ENCODE measurements around the gene STYXL1.

Gene STYXL1

GRCh38 chr7:75985518-75986146, 62.2 kb downstream of the STYXL1 start:
- peaks cover 8% of the 10 kb centered on the region for H3K36me3 Mint-ChIP-seq (ENCODE audit: low read depth)
- peaks cover 6% of the 10 kb centered on the region for H3K4me1 Mint-ChIP-seq (ENCODE audit: low read depth)
- no peak overlapping the region for H3K27ac Mint-ChIP-seq
- no peak overlapping the region for H3K4me3 Mint-ChIP-seq
- H3K9me3 Mint-ChIP-seq = no peaks in the 10 kb centered on the region
- no peaks in the 10 kb centered on the region for H3K27me3 Mint-ChIP-seq

- Mint-ChIP-seq H3K4me1 (ENCODE audit: low read depth) (peaks cover 6% of the 10 kb centered on the region), H3K4me3 (no peak overlapping the region), H3K27ac (no peak overlapping the region), H3K27me3 (no peaks in the 10 kb centered on the region), H3K9me3 (no peaks in the 10 kb centered on the region), H3K36me3 (ENCODE audit: low read depth) (peaks cover 11% of the 10 kb centered on the region)
Measured at GRCh38 chr7:75985009-75985517, 62.7 kb downstream of the STYXL1 start.

- no peaks in the 10 kb centered on the region for H3K9me3 Mint-ChIP-seq
- H3K4me3 Mint-ChIP-seq = no peak overlapping the region
- no peak overlapping the region for H3K27ac Mint-ChIP-seq
- peaks cover under 1% of the 10 kb centered on the region for H3K4me1 Mint-ChIP-seq (ENCODE audit: low read depth)
- no peaks in the 10 kb centered on the region for H3K27me3 Mint-ChIP-seq
- peaks cover 12% of the 10 kb centered on the region for H3K36me3 Mint-ChIP-seq (ENCODE audit: low read depth)
Measured at GRCh38 chr7:75984130-75985008, 63.4 kb downstream of the STYXL1 start.

GRCh38 chr7:75983471-75984129, 64.2 kb downstream of the STYXL1 start:
- no peak overlapping the region for H3K27ac Mint-ChIP-seq
- H3K27me3 Mint-ChIP-seq = no peaks in the 10 kb centered on the region
- H3K36me3 Mint-ChIP-seq (ENCODE audit: low read depth) = peaks cover 12% of the 10 kb centered on the region
- H3K9me3 Mint-ChIP-seq = no peaks in the 10 kb centered on the region
- H3K4me3 Mint-ChIP-seq = no peak overlapping the region
- no peaks in the 10 kb centered on the region for H3K4me1 Mint-ChIP-seq (ENCODE audit: low read depth)

- H3K9me3 Mint-ChIP-seq = no peaks in the 10 kb centered on the region
- no peaks in the 10 kb centered on the region for H3K27me3 Mint-ChIP-seq
- H3K4me1 Mint-ChIP-seq (ENCODE audit: low read depth) = no peaks in the 10 kb centered on the region
- H3K36me3 Mint-ChIP-seq (ENCODE audit: low read depth) = peaks cover 12% of the 10 kb centered on the region
- no peak overlapping the region for H3K27ac Mint-ChIP-seq
- H3K4me3 Mint-ChIP-seq = no peak overlapping the region
Measured at GRCh38 chr7:75982306-75983064, 65.3 kb downstream of the STYXL1 start.

- Mint-ChIP-seq H3K36me3 (ENCODE audit: low read depth) (peaks cover 5% of the 10 kb centered on the region), H3K4me3 (no peak overlapping the region), H3K9me3 (no peaks in the 10 kb centered on the region), H3K4me1 (ENCODE audit: low read depth) (no peaks in the 10 kb centered on the region), H3K27ac (no peak overlapping the region), H3K27me3 (no peaks in the 10 kb centered on the region)
Measured at GRCh38 chr7:75981453-75982305, 66.1 kb downstream of the STYXL1 start.

- H3K27ac Mint-ChIP-seq = no peak overlapping the region
- H3K4me3 Mint-ChIP-seq = no peak overlapping the region
- peaks cover 4% of the 10 kb centered on the region for H3K36me3 Mint-ChIP-seq (ENCODE audit: low read depth)
- H3K9me3 Mint-ChIP-seq = no peaks in the 10 kb centered on the region
- no peaks in the 10 kb centered on the region for H3K27me3 Mint-ChIP-seq
- H3K4me1 Mint-ChIP-seq (ENCODE audit: low read depth) = no peaks in the 10 kb centered on the region
Measured at GRCh38 chr7:75981203-75981452, 66.7 kb downstream of the STYXL1 start.

GRCh38 chr7:75980430-75981202, 67.2 kb downstream of the STYXL1 start:
- no peaks in the 10 kb centered on the region for H3K4me1 Mint-ChIP-seq (ENCODE audit: low read depth)
- H3K27me3 Mint-ChIP-seq = no peaks in the 10 kb centered on the region
- H3K36me3 Mint-ChIP-seq (ENCODE audit: low read depth) = peaks cover 4% of the 10 kb centered on the region
- no peaks in the 10 kb centered on the region for H3K9me3 Mint-ChIP-seq
- no peak overlapping the region for H3K4me3 Mint-ChIP-seq
- H3K27ac Mint-ChIP-seq = no peak overlapping the region

GRCh38 chr7:75979759-75980429, 67.9 kb downstream of the STYXL1 start:
- H3K36me3 Mint-ChIP-seq (ENCODE audit: low read depth) = peaks cover 4% of the 10 kb centered on the region
- H3K4me1 Mint-ChIP-seq (ENCODE audit: low read depth) = no peaks in the 10 kb centered on the region
- H3K27ac Mint-ChIP-seq = no peak overlapping the region

GRCh38 chr7:75977743-75978142, 70.1 kb downstream of the STYXL1 start:
- H3K4me3 Mint-ChIP-seq = no peak overlapping the region
- H3K36me3 Mint-ChIP-seq (ENCODE audit: low read depth) = peaks cover 11% of the 10 kb centered on the region
- no peaks in the 10 kb centered on the region for H3K27me3 Mint-ChIP-seq
- no peaks in the 10 kb centered on the region for H3K9me3 Mint-ChIP-seq
- H3K4me1 Mint-ChIP-seq (ENCODE audit: low read depth) = no peaks in the 10 kb centered on the region
- no peak overlapping the region for H3K27ac Mint-ChIP-seq

More at GRCh38 chr7:75979759-75980429, 67.9 kb downstream of the STYXL1 start:
- no peaks in the 10 kb centered on the region for H3K9me3 Mint-ChIP-seq
- no peaks in the 10 kb centered on the region for H3K27me3 Mint-ChIP-seq
- no peak overlapping the region for H3K4me3 Mint-ChIP-seq

GRCh38 chr7:75971961-75972763, 75.6 kb downstream of the STYXL1 start:
- Mint-ChIP-seq H3K27ac (no peak overlapping the region), H3K4me3 (no peak overlapping the region), H3K4me1 (ENCODE audit: low read depth) (no peaks in the 10 kb centered on the region), H3K9me3 (no peaks in the 10 kb centered on the region), H3K27me3 (no peaks in the 10 kb centered on the region), H3K36me3 (ENCODE audit: low read depth) (peaks cover 11% of the 10 kb centered on the region)

- Mint-ChIP-seq H3K4me1 (ENCODE audit: low read depth) (no peaks in the 10 kb centered on the region), H3K9me3 (no peaks in the 10 kb centered on the region), H3K27me3 (no peaks in the 10 kb centered on the region), H3K4me3 (no peak overlapping the region), H3K27ac (no peak overlapping the region), H3K36me3 (ENCODE audit: low read depth) (peaks cover 11% of the 10 kb centered on the region)
Measured at GRCh38 chr7:75971309-75971960, 76.4 kb downstream of the STYXL1 start.
